NCI-H1694 treated with DMSO at 0.1 percent for 48 hours (cell line): ENCODE measurements around the gene ARL5A.

Experiments
- DNase-seq: peaks from one replicate; lab custom pipeline; 2025; lab: John Stamatoyannopoulos, UW

The ARL5A gene

GRCh38 chr2:151840216-151841046, 12.2 kb upstream of the ARL5A start:
- no peak for DNase-seq

- no peak for DNase-seq
These were observed 9.7 kb upstream of the ARL5A start for GRCh38 chr2:151837926-151838325.

GRCh38 chr2:151833984-151834383, 5.8 kb upstream of the ARL5A start:
- no peak for DNase-seq

- no peak for DNase-seq
These were observed 2.7 kb upstream of the ARL5A start for GRCh38 chr2:151830961-151831360.

GRCh38 chr2:151828890-151829324, 686 bp upstream of the ARL5A start:
- no peak for DNase-seq

GRCh38 chr2:151827564-151828142, 568 bp downstream of the ARL5A start:
- no peak for DNase-seq

GRCh38 chr2:151826737-151827157, 1.5 kb downstream of the ARL5A start:
- DNase-seq: no peak

GRCh38 chr2:151824886-151825285, 3.3 kb downstream of the ARL5A start:
- DNase-seq: no peak

GRCh38 chr2:151823651-151824050, 4.6 kb downstream of the ARL5A start:
- DNase-seq: no peak

- DNase-seq: no peak
These were observed 8.3 kb downstream of the ARL5A start for GRCh38 chr2:151819920-151820319.

- no peak for DNase-seq
These were observed 10.3 kb downstream of the ARL5A start for GRCh38 chr2:151817929-151818328.

- DNase-seq: no peak
These were observed 11.4 kb downstream of the ARL5A start for GRCh38 chr2:151816843-151817242.

- no peak for DNase-seq
These were observed 12.3 kb downstream of the ARL5A start for GRCh38 chr2:151815821-151816489.

- no peak for DNase-seq
These were observed 17.7 kb downstream of the ARL5A start for GRCh38 chr2:151810489-151810888.

- DNase-seq: no peak
These were observed 19.2 kb downstream of the ARL5A start for GRCh38 chr2:151809073-151809383.

GRCh38 chr2:151808258-151809072, 19.8 kb downstream of the ARL5A start:
- peak; percentile 35 for DNase-seq

- DNase-seq: no peak
These were observed 22.3 kb downstream of the ARL5A start for GRCh38 chr2:151805961-151806360.

- DNase-seq: no peak
These were observed 22.9 kb downstream of the ARL5A start for GRCh38 chr2:151805343-151805742.

- DNase-seq: no peak
These were observed 24.4 kb downstream of the ARL5A start for GRCh38 chr2:151803811-151804210.

GRCh38 chr2:151802315-151802714, 25.9 kb downstream of the ARL5A start:
- DNase-seq: no peak

GRCh38 chr2:151799886-151800292, 28.3 kb downstream of the ARL5A start:
- no peak for DNase-seq

GRCh38 chr2:151796774-151797173, 31.4 kb downstream of the ARL5A start:
- no peak for DNase-seq
